Measurements from ENCODE around the gene CELSR3.

CELSR3 gene

GRCh38 chr3:48598323-48599076 lies 64.2 kb downstream of the CELSR3 start:
- DNase-seq = no peak

- DNase-seq = no peak
Measured at GRCh38 chr3:48597408-48597800, 65.3 kb downstream of the CELSR3 start.

GRCh38 chr3:48596676-48597407 lies 65.8 kb downstream of the CELSR3 start:
- DNase-seq = no peak

- no peak for DNase-seq
Measured at GRCh38 chr3:48596157-48596556, 66.5 kb downstream of the CELSR3 start.

GRCh38 chr3:48595526-48596121 lies 67.1 kb downstream of the CELSR3 start:
- no peak for DNase-seq

- DNase-seq = no peak
Measured at GRCh38 chr3:48595075-48595525, 67.6 kb downstream of the CELSR3 start, which contains the start of gene COL7A1. Gene COL7A1, minus strand, starts transcription at chr3:48595329. Its CDS starts 170 bp downstream, at chr3:48595159.

- no peak for DNase-seq
Measured at GRCh38 chr3:48594417-48595049, 68.2 kb downstream of the CELSR3 start.

GRCh38 chr3:48593337-48593736 lies 69.3 kb downstream of the CELSR3 start:
- no peak for DNase-seq

- DNase-seq = no peak
Measured at GRCh38 chr3:48592519-48593087, 70.1 kb downstream of the CELSR3 start.

GRCh38 chr3:48591886-48592518 lies 70.7 kb downstream of the CELSR3 start:
- DNase-seq = no peak

- no peak for DNase-seq
Measured at GRCh38 chr3:48591436-48591835, 71.2 kb downstream of the CELSR3 start.

GRCh38 chr3:48588230-48588629 lies 74.5 kb downstream of the CELSR3 start:
- DNase-seq = no peak

GRCh38 chr3:48587686-48588085 lies 75.0 kb downstream of the CELSR3 start:
- DNase-seq = no peak
